Uterus (tissue), 2 donors: ENCODE data around the gene COA8.

Source experiments
- CTCF ChIP-seq, 4 experiments: fragments of 200-600 bp in 2 of 4; fragments of 450-650 bp in 2 of 4; sonication (generic) in 2 of 4; IDR thresholded peaks; one replicate each; pipeline ENCODE4 v1.5.1; 2016 to 2019; ENCODE audit warnings: antibody characterized with exemption in 4 of 4, mild to moderate bottlenecking in 2 of 4, moderate library complexity in 1 of 4
- POLR2A ChIP-seq, 2 donors: fragments of 450-650 bp; IDR thresholded peaks; one replicate each; pipeline ENCODE4 v1.6.1; 2016; ENCODE audit warnings: antibody characterized with exemption in 2 of 2, mild to moderate bottlenecking in 1 of 2, moderate library complexity in 1 of 2

DNA sequence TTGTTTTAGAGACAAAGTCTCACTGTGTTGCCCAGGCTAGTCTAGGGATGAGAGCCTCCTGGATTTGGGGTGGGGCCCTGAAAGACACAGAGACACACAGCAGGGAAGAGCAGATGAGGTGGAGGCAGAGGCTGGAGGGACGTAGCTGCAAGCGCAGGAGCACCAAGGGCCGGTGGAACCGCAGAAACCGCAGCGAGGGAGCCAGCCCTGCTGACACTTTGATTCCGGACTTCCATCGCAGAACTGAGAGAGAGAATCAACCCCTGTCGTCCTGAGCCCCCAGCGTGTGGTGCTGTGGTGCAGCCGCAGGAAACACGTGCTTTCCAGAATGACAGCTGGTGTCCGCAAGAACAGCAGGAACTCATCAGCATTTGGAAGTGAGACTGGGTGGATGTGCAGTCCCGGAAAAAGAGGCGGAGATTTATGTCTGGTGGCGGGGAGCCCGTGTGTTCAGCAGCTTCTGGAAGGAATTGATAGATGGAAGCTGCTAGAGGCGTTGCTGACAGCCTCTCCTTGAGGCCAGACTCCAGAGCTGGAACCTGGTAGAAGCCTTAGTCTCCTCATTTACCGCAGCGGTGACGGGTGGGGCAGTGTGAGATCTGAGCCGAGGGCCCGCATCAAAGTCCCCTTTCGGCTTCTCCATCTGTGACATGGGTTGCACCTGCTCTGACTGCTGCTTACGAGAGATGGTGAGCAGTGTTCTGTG is 44.4 kb downstream of the COA8 start:
- TF ChIP-seq CTCF (IDR thresholded peaks at IDR 0.05) (peak in 3 of 4 experiments; percentile 40 to 45 (median 42)), POLR2A (IDR thresholded peaks at IDR 0.05) (no peak)
